Lung (tissue), 12 donors: ENCODE results near the gene MRE11. TPM values are rescaled to one million over a fixed set of nuclear protein-coding genes. Genes with fewer than 3 reads are reported as not detected.

ENCODE experiments used
- ATAC-seq: fragments of 200-7000 bp; cut with Tn5 transposase; one replicate; pipeline ENCODE4 v1.9.1; 2020; ENCODE audit warnings: moderate number of reproducible peaks; ENCODE audit not compliant: insufficient read depth, low FRiP score
- DNase-seq, 3 donors: peaks; one replicate each; pipeline ENCODE4 v3.0.0-alpha.2; 2013 to 2017
- H3K27ac ChIP-seq, 2 donors: one replicate each; pipeline ENCODE4 v1.5.1; 2013; ENCODE audit warnings: mild to moderate bottlenecking in 2 of 2, moderate library complexity in 2 of 2, control low read depth in 1 of 2, inconsistent platforms in 1 of 2, low read depth in 1 of 2, low read length in 1 of 2
- H3K27me3 ChIP-seq, 3 donors: one replicate each; pipeline ENCODE4 v1.5.1; 2013; ENCODE audit warnings: low read length in 2 of 3; ENCODE audit not compliant: control insufficient read depth in 3 of 3, insufficient read depth in 3 of 3
- H3K36me3 ChIP-seq, 4 donors: one replicate each; pipeline ENCODE4 v1.5.1; 2013; ENCODE audit warnings: low read length in 4 of 4, mild to moderate bottlenecking in 1 of 4, moderate library complexity in 1 of 4; ENCODE audit not compliant: control insufficient read depth in 4 of 4, insufficient read depth in 4 of 4
- H3K4me1 ChIP-seq, 5 donors: one replicate each; pipeline ENCODE4 v1.5.1; 2013; ENCODE audit warnings: low read length in 5 of 5, mild to moderate bottlenecking in 2 of 5, moderate library complexity in 1 of 5; ENCODE audit not compliant: control insufficient read depth in 5 of 5, insufficient read depth in 5 of 5
- H3K4me3 ChIP-seq: one replicate; pipeline ENCODE4 v1.5.1; 2013; ENCODE audit warnings: mild to moderate bottlenecking, control low read depth, moderate library complexity
- H3K9ac ChIP-seq, 2 donors: one replicate each; pipeline ENCODE4 v1.5.1; 2013; ENCODE audit warnings: low read length in 2 of 2, control low read depth in 1 of 2; ENCODE audit not compliant: insufficient read depth in 1 of 2
- H3K9me3 ChIP-seq, 4 donors: one replicate each; pipeline ENCODE4 v1.5.1; 2013; ENCODE audit warnings: low read length in 3 of 4, mild to moderate bottlenecking in 1 of 4, moderate library complexity in 1 of 4; ENCODE audit not compliant: control insufficient read depth in 4 of 4, insufficient read depth in 3 of 4
- CTCF ChIP-seq: IDR thresholded peaks from 2 replicates; pipeline ENCODE4 v1.5.1; 2012; ENCODE audit warnings: mild to moderate bottlenecking; ENCODE audit errors: control extremely low read depth, extremely low read depth
- WGBS, 2 donors: extraction: QIAGEN DNeasy Blood & Tissue Kit; methylation state at CpG; one replicate each; pipeline ENCODE4 v1.1.7; 2013; 5-methylcytosine and 5-hydroxymethylcytosine counted together
- polyA plus RNA-seq, 2 donors: library from polyadenylated mRNA; stranded (reverse); fragments of 200-250 nt; gene quantifications; one replicate each; pipeline ENCODE4 v1.2.1, GENCODE V29; 2013
- total RNA-seq, 2 donors: library from RNA; depleted of rRNA in 1 of 2; stranded (reverse); fragments of >200 nt in 1 of 2; gene quantifications; one replicate each; pipeline ENCODE4 v1.2.1, GENCODE V29; 2014 to 2021
- donor health status: control.
- donor health status: control.
- donor health status: Bipolar disorder and iron deficiency.
- donor health status: healthy.
- donor health status: DM: yes; HTN: yes; CAD: no.

The MRE11 gene
- total and polyA plus RNA-seq, 4 donors, result 4.3 to 67.8 (median 10.8) TPM

- no peak for ATAC-seq
- Histone ChIP-seq H3K9ac (no peak overlapping the region), H3K27ac (no peak overlapping the region), H3K36me3 (peaks cover 0 to 9% (median 5%) of the 10 kb centered on the region in 4 donors), H3K9me3 (no peaks in the 10 kb centered on the region), H3K4me3 (no peak overlapping the region), H3K4me1 (no peaks in the 10 kb centered on the region), H3K27me3 (no peaks in the 10 kb centered on the region)
- WGBS, 2 donors, result 98 to 100% methylated on average over 2 of the region's 2 CpGs
- no peak for DNase-seq
- no peak for TF ChIP-seq CTCF
These were observed 40.7 kb downstream of the MRE11 start for GRCh38 chr11:94452988-94453387.

DNA sequence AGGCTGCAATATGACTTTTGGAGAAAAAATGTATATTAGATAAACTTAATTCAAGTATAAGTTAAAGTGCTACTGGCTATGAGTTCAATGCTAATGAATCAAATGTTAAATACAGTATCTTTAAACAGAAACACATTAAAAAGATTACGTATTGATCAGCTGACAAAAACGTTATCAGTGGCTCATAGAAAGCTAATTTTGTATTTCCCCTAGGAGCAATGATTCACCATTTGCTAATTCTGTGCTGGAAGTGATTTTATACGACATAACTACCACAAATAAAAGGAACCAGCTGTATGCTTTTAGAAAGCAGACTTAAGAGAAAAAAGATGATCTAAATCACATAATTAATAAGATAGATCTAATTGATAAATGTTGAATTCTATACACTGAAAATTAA lies 43.6 kb downstream of the MRE11 start:
- 80 to 84% methylated on average over 3 of the region's 3 CpGs for WGBS, 2 donors
- no peak overlapping the region for H3K9ac ChIP-seq
- DNase-seq, result no peak
- peaks cover 0 to 11% (median 4%) of the 10 kb centered on the region in 4 donors for H3K36me3 ChIP-seq
- no peak overlapping the region for H3K4me3 ChIP-seq
- no peak overlapping the region for H3K27ac ChIP-seq
- H3K9me3 ChIP-seq, result no peaks in the 10 kb centered on the region
- no peak for TF ChIP-seq CTCF
- no peaks in the 10 kb centered on the region for H3K27me3 ChIP-seq
- no peaks in the 10 kb centered on the region for H3K4me1 ChIP-seq
- no peak for ATAC-seq

DNA sequence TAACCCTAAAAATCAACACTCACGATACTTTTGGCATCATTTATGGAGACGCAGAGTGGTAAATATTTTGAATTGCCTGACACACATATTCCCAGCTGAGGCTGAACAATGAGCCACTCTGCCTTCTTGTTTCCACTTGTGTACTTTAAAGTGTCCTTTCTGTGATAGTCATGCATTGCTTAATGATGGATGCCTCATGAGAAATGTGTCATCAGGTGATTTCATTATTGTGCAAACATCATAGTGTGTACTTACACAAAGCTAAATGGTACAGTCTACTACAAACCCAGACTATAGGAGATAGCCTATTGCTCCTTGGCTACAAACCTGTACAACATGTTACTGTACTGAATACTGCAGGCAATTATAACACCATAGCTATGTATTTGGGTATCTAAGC lies 44.2 kb downstream of the MRE11 start:
- Histone ChIP-seq H3K4me3 (no peak overlapping the region), H3K9ac (no peak overlapping the region), H3K9me3 (no peaks in the 10 kb centered on the region), H3K27me3 (no peaks in the 10 kb centered on the region), H3K4me1 (no peaks in the 10 kb centered on the region), H3K36me3 (peaks cover 0 to 12% (median 5%) of the 10 kb centered on the region in 4 donors), H3K27ac (no peak overlapping the region)
- no peak for TF ChIP-seq CTCF
- WGBS, 2 donors, result 85 to 91% methylated on average over 2 of the region's 2 CpGs
- no peak for ATAC-seq
- DNase-seq, result no peak

- 84 to 90% methylated on average over 1 of the region's 1 CpG for WGBS, 2 donors
- H3K4me3 ChIP-seq, result no peak overlapping the region
- no peaks in the 10 kb centered on the region for H3K4me1 ChIP-seq
- H3K36me3 ChIP-seq, result peaks cover 0 to 13% (median 5%) of the 10 kb centered on the region in 4 donors
- DNase-seq (no peak), ATAC-seq (no peak)
- H3K9me3 ChIP-seq, result no peaks in the 10 kb centered on the region
- no peak overlapping the region for H3K9ac ChIP-seq
- no peak overlapping the region for H3K27ac ChIP-seq
- no peaks in the 10 kb centered on the region for H3K27me3 ChIP-seq
- TF ChIP-seq CTCF, result no peak
These were observed 44.6 kb downstream of the MRE11 start for GRCh38 chr11:94449029-94449428.
